Measurements from ENCODE around the gene PTGES. TPM values are rescaled to one million over a fixed set of nuclear protein-coding genes. Genes with fewer than 3 reads are reported as not detected.

Gene PTGES
- total RNA-seq, 1 experiment from 2014 or later: 17.2 TPM

DNA sequence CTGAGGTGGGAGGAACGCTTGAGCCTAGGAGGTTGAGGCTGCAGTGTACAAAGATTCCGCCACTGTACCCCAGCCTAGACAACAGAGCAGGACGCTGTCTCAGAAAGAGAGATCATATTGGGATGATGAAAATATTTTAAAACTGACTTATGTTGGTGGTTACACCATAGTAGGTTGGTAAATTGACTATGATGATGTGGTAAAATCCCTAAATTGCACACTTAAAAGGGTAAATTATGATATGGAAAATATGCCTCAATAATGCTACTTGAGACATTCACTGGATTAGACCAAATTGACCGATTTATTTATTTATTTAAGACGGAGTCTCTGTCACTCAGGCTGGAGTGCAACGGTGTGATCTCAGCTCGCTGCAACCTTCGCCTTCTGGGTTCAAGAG lies 28.3 kb upstream of the PTGES start:
- ATAC-seq (no peak), DNase-seq (ENCODE audit: low read depth, low spot score) (no peak)
- Histone ChIP-seq H2AFZ (ENCODE audit: low read depth, low read length, poor library complexity, severe bottlenecking) (no peak overlapping the region), H3K27ac (ENCODE audit: low read depth, low read length) (no peak overlapping the region), H3K9me3 (ENCODE audit: control insufficient read depth in 1 of 2, insufficient read depth in 1 of 2, low read depth in 1 of 2, low read length in 2 of 2) (no peaks in the 10 kb centered on the region), H3K36me3 (ENCODE audit: control insufficient read depth in 1 of 2, insufficient read depth in 2 of 2, low read length in 2 of 2) (no peaks in the 10 kb centered on the region), H4K20me1 (ENCODE audit: insufficient read depth) (no peaks in the 10 kb centered on the region), H3K4me2 (ENCODE audit: low read length) (no peak overlapping the region), H3K9ac (ENCODE audit: low read length) (no peak overlapping the region), H3K4me1 (ENCODE audit: control insufficient read depth in 1 of 2, insufficient read depth in 2 of 2, low read length in 2 of 2) (peaks cover 27 to 33% of the 10 kb centered on the region in 2 experiments), H3K79me2 (ENCODE audit: insufficient read depth, low read length) (no peaks in the 10 kb centered on the region), H3K27me3 (ENCODE audit: insufficient read depth, low read length) (no peaks in the 10 kb centered on the region), H3K9me2 (ENCODE audit: insufficient read depth) (no peaks in the 10 kb centered on the region), H3K4me3 (replicated peaks in 1 of 2; ENCODE audit: low read depth in 1 of 2, low read length in 2 of 2) (no peak overlapping the region)
- RAD21 ChIA-PET (ENCODE audit: low non-redundant PET in 1 of 2, low total read pairs in 2 of 2, uncharacterized antibody in 2 of 2, unreplicated experiment in 2 of 2): no interaction called here
- POLR2A ChIA-PET: interaction anchor here (0.7 to 2.0 kb wide), 3 partner anchors 28 to 54 kb away, joined by 3 to 4 read pairs (median 4); partner anchors contain the start of gene PTGES
- intact Hi-C loops (cut with micrococcal nuclease): no loop called here
- CTCF ChIA-PET: interaction anchor here (1.1 to 3.7 kb wide), 2 partner anchors 43 to 55 kb away, joined by 3 to 33 read pairs; no protein-coding TSS in a partner anchor
- TF ChIP-seq EZH2phosphoT487 (IDR thresholded peaks at IDR 0.05; ENCODE audit: borderline replicate concordance) (no peak), JUND (IDR thresholded peaks at IDR 0.05) (no peak), EZH2 (IDR thresholded peaks at IDR 0.05) (no peak), ELF1 (IDR thresholded peaks at IDR 0.05; ENCODE audit: borderline replicate concordance, low read depth) (no peak)
- TF ChIP-seq, protein P1, sequence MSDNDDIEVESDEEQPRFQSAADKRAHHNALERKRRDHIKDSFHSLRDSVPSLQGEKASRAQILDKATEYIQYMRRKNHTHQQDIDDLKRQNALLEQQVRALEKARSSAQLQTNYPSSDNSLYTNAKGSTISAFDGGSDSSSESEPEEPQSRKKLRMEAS (IDR thresholded peaks at IDR 0.05): no peak
- BruUV-seq (replicated peaks): no TSS peak

DNA sequence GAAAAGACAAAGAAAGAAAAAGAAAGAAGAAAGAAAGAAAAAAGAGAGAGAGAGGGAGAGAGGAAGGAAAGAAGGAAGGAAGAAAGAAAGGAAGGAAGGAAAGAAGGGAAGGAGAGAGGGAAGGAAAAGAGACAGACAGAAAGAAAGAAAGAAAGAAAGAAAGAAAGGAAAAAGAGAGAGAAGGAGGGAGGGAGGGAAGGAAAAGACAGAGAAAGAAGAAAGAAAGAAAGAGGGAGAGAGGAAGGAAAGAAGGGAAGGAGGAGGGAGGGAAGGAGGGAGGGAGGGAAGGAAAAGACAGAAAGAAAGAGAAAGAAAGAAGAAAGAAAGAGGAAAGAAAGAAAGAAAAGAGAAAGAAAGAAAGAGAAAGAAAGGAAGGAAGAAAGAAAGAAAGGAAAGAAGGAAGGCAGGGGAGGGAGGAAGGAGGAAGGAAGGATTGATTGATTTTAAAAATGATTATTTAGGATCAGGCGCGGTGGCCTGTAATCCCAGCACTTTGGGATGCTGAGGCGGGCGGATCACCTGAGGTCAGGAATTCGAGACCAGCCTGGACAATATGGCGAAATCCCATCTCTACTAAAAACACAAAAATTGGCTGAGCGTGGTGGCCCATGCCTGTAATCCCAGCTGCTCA lies 26.8 kb upstream of the PTGES start:
- CTCF ChIA-PET: interaction anchor here (0.7 to 3.7 kb wide), 2 partner anchors 11 to 41 kb away, joined by 3 to 33 read pairs; no protein-coding TSS in a partner anchor
- intact Hi-C loops (cut with micrococcal nuclease): no loop called here

More for the DNA sequence above, 26.8 kb upstream of the PTGES start:
- no peak overlapping the region for H3K4me2 ChIP-seq (ENCODE audit: low read length)
- no peaks in the 10 kb centered on the region for H3K9me3 ChIP-seq (ENCODE audit: control insufficient read depth in 1 of 2, insufficient read depth in 1 of 2, low read depth in 1 of 2, low read length in 2 of 2)
- H3K36me3 ChIP-seq (ENCODE audit: control insufficient read depth in 1 of 2, insufficient read depth in 2 of 2, low read length in 2 of 2): no peaks in the 10 kb centered on the region
- no peaks in the 10 kb centered on the region for H3K27me3 ChIP-seq (ENCODE audit: insufficient read depth, low read length)
- H2AFZ ChIP-seq (ENCODE audit: low read depth, low read length, poor library complexity, severe bottlenecking): no peak overlapping the region
- ATAC-seq (no peak), DNase-seq (ENCODE audit: low read depth, low spot score) (no peak)
- BruUV-seq (replicated peaks): no TSS peak
- H3K27ac ChIP-seq (ENCODE audit: low read depth, low read length): no peak overlapping the region
- no peaks in the 10 kb centered on the region for H3K9me2 ChIP-seq (ENCODE audit: insufficient read depth)
- no peak overlapping the region for H3K9ac ChIP-seq (ENCODE audit: low read length)
- no peak overlapping the region for H3K4me3 ChIP-seq (replicated peaks in 1 of 2; ENCODE audit: low read depth in 1 of 2, low read length in 2 of 2)
- POLR2A ChIA-PET: interaction anchor here (2.0 kb wide), 1 partner anchor 42 kb away, joined by 4 read pairs; no protein-coding TSS in a partner anchor
- H3K4me1 ChIP-seq (ENCODE audit: control insufficient read depth in 1 of 2, insufficient read depth in 2 of 2, low read length in 2 of 2): peaks cover 29 to 33% of the 10 kb centered on the region in 2 experiments
- no peaks in the 10 kb centered on the region for H3K79me2 ChIP-seq (ENCODE audit: insufficient read depth, low read length)
- RAD21 ChIA-PET (ENCODE audit: low non-redundant PET in 1 of 2, low total read pairs in 2 of 2, uncharacterized antibody in 2 of 2, unreplicated experiment in 2 of 2): no interaction called here
- TF ChIP-seq EZH2 (IDR thresholded peaks at IDR 0.05): no peak
- no peak for TF ChIP-seq YY1 (IDR thresholded peaks at IDR 0.05; ENCODE audit: extremely low read depth, insufficient replicate concordance, low read depth, low read length)
- no peak for TF ChIP-seq ZFX (IDR thresholded peaks at IDR 0.05)
- no peak for TF ChIP-seq CBX3 (IDR thresholded peaks at IDR 0.05; ENCODE audit: low read depth)
- TF ChIP-seq RAD21 (IDR thresholded peaks at IDR 0.05; ENCODE audit: low read depth): no peak
- TF ChIP-seq ELF1 (IDR thresholded peaks at IDR 0.05; ENCODE audit: borderline replicate concordance, low read depth): no peak
- no peak for TF ChIP-seq POLR2A (IDR thresholded peaks at IDR 0.05; ENCODE audit: borderline replicate concordance, extremely low read depth, insufficient read depth, insufficient read length)
- no peak for TF ChIP-seq SIN3A (IDR thresholded peaks at IDR 0.05; ENCODE audit: low read depth)
- TF ChIP-seq ZNF274 (IDR thresholded peaks at IDR 0.05; ENCODE audit: low read depth, low read length): no peak
- TF ChIP-seq EGR1 (IDR thresholded peaks at IDR 0.05; ENCODE audit: low read depth): no peak
- TF ChIP-seq POLR2AphosphoS5 (IDR thresholded peaks at IDR 0.05; ENCODE audit: low read depth, low read length): no peak
- TF ChIP-seq FOSL1 (IDR thresholded peaks at IDR 0.05; ENCODE audit: low read depth): no peak
- TF ChIP-seq, protein P2, sequence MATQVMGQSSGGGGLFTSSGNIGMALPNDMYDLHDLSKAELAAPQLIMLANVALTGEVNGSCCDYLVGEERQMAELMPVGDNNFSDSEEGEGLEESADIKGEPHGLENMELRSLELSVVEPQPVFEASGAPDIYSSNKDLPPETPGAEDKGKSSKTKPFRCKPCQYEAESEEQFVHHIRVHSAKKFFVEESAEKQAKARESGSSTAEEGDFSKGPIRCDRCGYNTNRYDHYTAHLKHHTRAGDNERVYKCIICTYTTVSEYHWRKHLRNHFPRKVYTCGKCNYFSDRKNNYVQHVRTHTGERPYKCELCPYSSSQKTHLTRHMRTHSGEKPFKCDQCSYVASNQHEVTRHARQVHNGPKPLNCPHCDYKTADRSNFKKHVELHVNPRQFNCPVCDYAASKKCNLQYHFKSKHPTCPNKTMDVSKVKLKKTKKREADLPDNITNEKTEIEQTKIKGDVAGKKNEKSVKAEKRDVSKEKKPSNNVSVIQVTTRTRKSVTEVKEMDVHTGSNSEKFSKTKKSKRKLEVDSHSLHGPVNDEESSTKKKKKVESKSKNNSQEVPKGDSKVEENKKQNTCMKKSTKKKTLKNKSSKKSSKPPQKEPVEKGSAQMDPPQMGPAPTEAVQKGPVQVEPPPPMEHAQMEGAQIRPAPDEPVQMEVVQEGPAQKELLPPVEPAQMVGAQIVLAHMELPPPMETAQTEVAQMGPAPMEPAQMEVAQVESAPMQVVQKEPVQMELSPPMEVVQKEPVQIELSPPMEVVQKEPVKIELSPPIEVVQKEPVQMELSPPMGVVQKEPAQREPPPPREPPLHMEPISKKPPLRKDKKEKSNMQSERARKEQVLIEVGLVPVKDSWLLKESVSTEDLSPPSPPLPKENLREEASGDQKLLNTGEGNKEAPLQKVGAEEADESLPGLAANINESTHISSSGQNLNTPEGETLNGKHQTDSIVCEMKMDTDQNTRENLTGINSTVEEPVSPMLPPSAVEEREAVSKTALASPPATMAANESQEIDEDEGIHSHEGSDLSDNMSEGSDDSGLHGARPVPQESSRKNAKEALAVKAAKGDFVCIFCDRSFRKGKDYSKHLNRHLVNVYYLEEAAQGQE (IDR thresholded peaks at IDR 0.05; ENCODE audit: low read depth): no peak
- H4K20me1 ChIP-seq (ENCODE audit: insufficient read depth): no peaks in the 10 kb centered on the region

Measured in HCT116 (cell line).